OCI-LY7 (cell line): ENCODE measurements around the gene POU2F3. TPM values are rescaled to one million over a fixed set of nuclear protein-coding genes. Genes with fewer than 3 reads are reported as not detected.

Source experiments
- BruUV-seq: library from RNA; stranded (reverse); fragments of 400-500 nt; replicated peaks from 2 replicates; lab custom pipeline; 2021; lab: Mats Ljungman, UMichigan
- CTCF ChIA-PET: fragments of 300-600 bp; sonication (Branson Sonifier 250); formaldehyde crosslinking; loops from one replicate; lab custom pipeline; 2022; ENCODE audit warnings: antibody characterized with exemption; ENCODE audit not compliant: unreplicated experiment; lab: Charles Lee
- POLR2A ChIA-PET: fragments of 300-600 bp; sonication (Branson Sonifier 250); formaldehyde crosslinking; loops from one replicate; lab custom pipeline; 2022; ENCODE audit warnings: antibody characterized with exemption; lab: Charles Lee
- DNase-seq: peaks from one replicate; pipeline ENCODE4 v3.0.0-alpha.2; 2015; ENCODE audit warnings: low spot score
- H2AFZ ChIP-seq: fragments of 200-600 bp; sonication (generic), shearing (Covaris generic); 2 replicates; pipeline ENCODE4 v1.6.1; 2014; ENCODE audit warnings: mild to moderate bottlenecking, antibody characterized with exemption, low read length, moderate library complexity
- H3K27ac ChIP-seq: fragments of 200-600 bp; sonication (generic); 2 replicates; pipeline ENCODE4 v1.5.1; 2014; ENCODE audit warnings: mixed run types, low read depth, mild to moderate bottlenecking, moderate library complexity, low read length, inconsistent platforms; ENCODE audit not compliant: poor library complexity, severe bottlenecking
- H3K36me3 ChIP-seq: fragments of 200-600 bp; sonication (generic); 2 replicates; pipeline ENCODE4 v1.6.1; 2014; ENCODE audit warnings: mild to moderate bottlenecking, antibody characterized with exemption, low read length, moderate library complexity, mixed read lengths; ENCODE audit not compliant: insufficient read depth
- H3K4me1 ChIP-seq: fragments of 200-600 bp; sonication (generic); 2 replicates; pipeline ENCODE4 v1.5.1; 2014; ENCODE audit warnings: mild to moderate bottlenecking, low read length; ENCODE audit not compliant: insufficient read depth, poor library complexity, severe bottlenecking
- H3K4me2 ChIP-seq: fragments of 200-600 bp; sonication (generic); 2 replicates; pipeline ENCODE4 v1.6.1; 2014; ENCODE audit warnings: mild to moderate bottlenecking, low read length
- H3K4me3 ChIP-seq: fragments of 200-600 bp; sonication (generic); 2 replicates; pipeline ENCODE4 v1.5.1; 2014; ENCODE audit warnings: mild to moderate bottlenecking, low read depth, low read length; ENCODE audit not compliant: poor library complexity, severe bottlenecking
- H3K79me2 ChIP-seq: fragments of 200-600 bp; sonication (generic); 2 replicates; pipeline ENCODE4 v1.6.1; 2016; ENCODE audit warnings: low read depth, mild to moderate bottlenecking, low read length, moderate library complexity, mixed read lengths; ENCODE audit not compliant: insufficient read depth
- H3K9me2 ChIP-seq: fragments of 200-600 bp; sonication (generic); 2 replicates; pipeline ENCODE4 v1.6.1; 2016; ENCODE audit warnings: mild to moderate bottlenecking, low read length, mixed read lengths; ENCODE audit not compliant: insufficient read depth
- H3K9me3 ChIP-seq: fragments of 200-600 bp; sonication (generic); 2 replicates; pipeline ENCODE4 v1.6.1; 2014; ENCODE audit warnings: mild to moderate bottlenecking, mixed run types, low read length, mixed read lengths
- H4K20me1 ChIP-seq: fragments of 200-600 bp; sonication (generic); 2 replicates; pipeline ENCODE4 v1.6.1; 2014; ENCODE audit warnings: mild to moderate bottlenecking, antibody characterized with exemption, low read length, moderate library complexity, mixed read lengths; ENCODE audit not compliant: insufficient read depth
- EZH2phosphoT487 ChIP-seq: fragments of 200-600 bp; sonication (generic); IDR thresholded peaks from 2 replicates; pipeline ENCODE4 v1.6.1; 2018; ENCODE audit warnings: low read depth, borderline replicate concordance, mild to moderate bottlenecking, mixed run types, antibody characterized with exemption, low read length, moderate library complexity, mixed read lengths
- intact Hi-C: fragments of 100-400 bp; cut with micrococcal nuclease; formaldehyde crosslinking; loops from one replicate; pipeline ENCODE4 v1.10.0; 2022; ENCODE audit not compliant: unreplicated experiment
- total RNA-seq, 2 experiments: library from RNA; depleted of rRNA in 1 of 2; stranded (reverse); fragments of >200 nt in 1 of 2; shearing (Covaris generic) in 1 of 2; gene quantifications; 2 replicates each; pipeline ENCODE4 v1.2.3, GENCODE V29; 2014 to 2022
- TF ChIP-seq, protein P1 (sequence below): fragments of 200-600 bp; sonication (generic); conservative IDR thresholded peaks from 2 replicates; pipeline ENCODE4 v1.5.1; 2014; ENCODE audit warnings: mild to moderate bottlenecking, antibody characterized with exemption, low read length, moderate library complexity, mixed read lengths

POU2F3 gene
- total RNA-seq, 2 experiments from 2014 or later = 0.16 TPM; not detected in 1

DNA sequence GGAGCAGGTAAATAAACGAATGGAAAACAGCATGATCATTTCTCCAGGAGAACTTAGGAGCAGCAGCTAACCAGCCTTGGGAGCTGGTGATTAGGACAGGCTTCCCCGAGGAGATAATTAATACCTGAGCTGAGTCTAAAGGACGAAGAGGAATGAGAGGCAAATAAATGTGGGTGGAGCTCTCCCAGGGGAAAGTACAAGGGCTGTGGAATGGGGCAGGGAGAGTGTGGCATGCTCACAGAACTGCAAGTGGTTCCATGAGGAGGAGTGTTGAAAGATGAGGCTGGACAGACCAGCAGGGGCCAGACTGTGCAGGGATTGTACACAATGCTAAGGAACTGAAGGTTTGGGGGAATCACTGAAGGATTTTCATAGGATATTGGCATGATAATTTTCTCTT, 70.9 kb downstream of the POU2F3 start:
- POLR2A ChIA-PET = no interaction called here
- H3K36me3 ChIP-seq = no peaks in the 10 kb centered on the region
- no peaks in the 10 kb centered on the region for H4K20me1 ChIP-seq
- intact Hi-C loops = no loop called here
- no peak overlapping the region for H3K4me2 ChIP-seq
- no peak overlapping the region for H2AFZ ChIP-seq
- H3K4me1 ChIP-seq = no peaks in the 10 kb centered on the region
- H3K79me2 ChIP-seq = no peaks in the 10 kb centered on the region
- H3K9me3 ChIP-seq = no peaks in the 10 kb centered on the region
- no TSS peak for BruUV-seq
- no peak for DNase-seq
- TF ChIP-seq EZH2phosphoT487 = no peak
- TF ChIP-seq, protein P1, sequence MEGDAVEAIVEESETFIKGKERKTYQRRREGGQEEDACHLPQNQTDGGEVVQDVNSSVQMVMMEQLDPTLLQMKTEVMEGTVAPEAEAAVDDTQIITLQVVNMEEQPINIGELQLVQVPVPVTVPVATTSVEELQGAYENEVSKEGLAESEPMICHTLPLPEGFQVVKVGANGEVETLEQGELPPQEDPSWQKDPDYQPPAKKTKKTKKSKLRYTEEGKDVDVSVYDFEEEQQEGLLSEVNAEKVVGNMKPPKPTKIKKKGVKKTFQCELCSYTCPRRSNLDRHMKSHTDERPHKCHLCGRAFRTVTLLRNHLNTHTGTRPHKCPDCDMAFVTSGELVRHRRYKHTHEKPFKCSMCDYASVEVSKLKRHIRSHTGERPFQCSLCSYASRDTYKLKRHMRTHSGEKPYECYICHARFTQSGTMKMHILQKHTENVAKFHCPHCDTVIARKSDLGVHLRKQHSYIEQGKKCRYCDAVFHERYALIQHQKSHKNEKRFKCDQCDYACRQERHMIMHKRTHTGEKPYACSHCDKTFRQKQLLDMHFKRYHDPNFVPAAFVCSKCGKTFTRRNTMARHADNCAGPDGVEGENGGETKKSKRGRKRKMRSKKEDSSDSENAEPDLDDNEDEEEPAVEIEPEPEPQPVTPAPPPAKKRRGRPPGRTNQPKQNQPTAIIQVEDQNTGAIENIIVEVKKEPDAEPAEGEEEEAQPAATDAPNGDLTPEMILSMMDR = no peak
- H3K9me2 ChIP-seq = no peaks in the 10 kb centered on the region
- CTCF ChIA-PET = no interaction called here
- H3K27ac ChIP-seq = no peak overlapping the region
- H3K4me3 ChIP-seq = no peak overlapping the region

DNA sequence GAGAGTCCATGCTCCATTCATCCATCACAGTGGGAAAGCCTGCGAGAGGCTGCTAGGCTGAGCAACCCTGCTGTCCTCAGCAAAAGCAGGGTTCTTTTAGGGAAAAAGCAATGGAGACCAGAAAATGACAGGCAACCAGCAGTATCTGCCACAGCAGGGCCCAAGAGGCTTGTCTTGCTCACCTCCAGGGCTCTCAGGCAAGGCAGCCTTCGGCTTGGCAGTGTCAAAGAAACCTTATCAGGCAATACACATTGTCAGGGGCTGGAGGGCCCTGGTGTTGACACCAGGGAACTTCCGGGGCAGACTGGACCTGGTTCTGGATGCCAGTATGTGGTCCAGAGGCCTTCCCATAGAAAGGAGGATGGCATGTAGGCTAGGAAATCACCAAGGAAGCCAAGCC, 74.9 kb downstream of the POU2F3 start:
- CTCF ChIA-PET = no interaction called here
- no peak overlapping the region for H2AFZ ChIP-seq
- no peaks in the 10 kb centered on the region for H3K9me2 ChIP-seq
- no peaks in the 10 kb centered on the region for H4K20me1 ChIP-seq
- H3K4me3 ChIP-seq = no peak overlapping the region
- no peak for DNase-seq
- intact Hi-C loops = no loop called here
- H3K79me2 ChIP-seq = no peaks in the 10 kb centered on the region
- H3K9me3 ChIP-seq = no peaks in the 10 kb centered on the region
- POLR2A ChIA-PET = no interaction called here
- H3K36me3 ChIP-seq = no peaks in the 10 kb centered on the region
- no peak overlapping the region for H3K27ac ChIP-seq
- BruUV-seq = no TSS peak
- H3K4me2 ChIP-seq = no peak overlapping the region
- TF ChIP-seq, protein P1 = no peak
- TF ChIP-seq EZH2phosphoT487 = no peak
- H3K4me1 ChIP-seq = no peaks in the 10 kb centered on the region

DNA sequence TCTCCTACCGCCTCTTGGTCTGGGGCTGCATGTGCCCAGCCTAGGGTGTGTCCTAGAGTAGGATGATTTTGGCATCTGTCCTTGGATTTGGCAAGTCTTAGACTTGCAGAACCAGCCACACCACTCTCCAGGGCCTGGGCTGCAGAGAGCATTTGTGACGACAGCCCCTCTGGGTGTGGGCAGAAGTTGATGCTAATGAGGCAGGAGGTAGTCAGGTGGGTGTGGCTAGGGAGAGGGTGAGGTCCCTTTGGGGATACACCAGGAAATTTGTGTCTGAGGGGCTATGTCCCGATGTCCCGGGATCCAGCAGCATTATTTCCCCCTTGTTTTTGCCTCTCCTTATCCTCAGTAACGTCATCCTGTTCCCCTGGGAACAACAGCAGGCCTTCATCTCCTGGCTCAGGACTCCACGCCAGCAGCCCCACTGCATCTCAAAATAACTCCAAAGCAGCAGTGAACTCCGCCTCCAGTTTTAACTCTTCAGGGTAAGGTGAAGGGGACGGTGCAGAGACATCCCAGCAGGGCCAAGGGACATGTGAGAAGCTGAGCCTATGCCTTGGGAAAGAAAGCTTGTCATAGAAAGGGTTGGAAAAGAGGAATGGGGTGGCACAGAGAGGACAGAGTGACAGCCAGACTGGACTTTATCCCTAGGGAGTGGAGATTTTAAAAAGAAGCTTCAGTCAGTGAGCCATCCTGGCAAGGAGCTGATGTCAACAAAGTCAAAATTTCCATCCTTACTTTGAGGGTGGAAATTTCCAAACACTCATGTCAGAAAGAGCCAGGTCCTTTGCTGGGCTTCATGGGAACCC, 77.1 kb downstream of the POU2F3 start:
- H3K79me2 ChIP-seq = no peaks in the 10 kb centered on the region
- no peak overlapping the region for H2AFZ ChIP-seq
- CTCF ChIA-PET = no interaction called here

More for the DNA sequence above, 77.1 kb downstream of the POU2F3 start:
- intact Hi-C loops = no loop called here
- no peaks in the 10 kb centered on the region for H4K20me1 ChIP-seq
- H3K36me3 ChIP-seq = no peaks in the 10 kb centered on the region
- POLR2A ChIA-PET = interaction anchor here (0.6 kb wide), 1 partner anchor 402 kb away, joined by 3 read pairs; no protein-coding TSS in a partner anchor
- no TSS peak for BruUV-seq
- H3K9me3 ChIP-seq = no peaks in the 10 kb centered on the region
- TF ChIP-seq, protein P1 = no peak
- no peak for TF ChIP-seq EZH2phosphoT487
- no peak overlapping the region for H3K4me2 ChIP-seq
- no peak overlapping the region for H3K27ac ChIP-seq
- no peaks in the 10 kb centered on the region for H3K9me2 ChIP-seq
- no peaks in the 10 kb centered on the region for H3K4me1 ChIP-seq
- DNase-seq = no peak
- no peak overlapping the region for H3K4me3 ChIP-seq
